HCT116 (cell line): ENCODE results near the gene ST8SIA2. TPM values are rescaled to one million over a fixed set of nuclear protein-coding genes. Genes with fewer than 3 reads are reported as not detected.

ENCODE experiments used
- ATAC-seq: fragments of 200-7000 bp; cut with Tn5 transposase; 2 replicates; pipeline ENCODE4 v1.9.1; 2020; ENCODE audit warnings: mild to moderate bottlenecking, moderate library complexity
- BruUV-seq: library from RNA; stranded (reverse); fragments of 400-500 nt; replicated peaks from 2 replicates; lab custom pipeline; 2021; lab: Mats Ljungman, UMichigan
- CTCF ChIA-PET: fragments of 300-600 bp; sonication (Branson Sonifier 250); formaldehyde crosslinking; loops from one replicate; lab custom pipeline; 2021; ENCODE audit warnings: antibody characterized with exemption; lab: Charles Lee
- POLR2A ChIA-PET: fragments of 300-600, 350-600 bp; sonication (Branson Sonifier 250); formaldehyde crosslinking; loops from one replicate; lab custom pipeline; 2021; ENCODE audit warnings: antibody characterized with exemption; lab: Charles Lee
- RAD21 ChIA-PET, 2 experiments: fragments of 300-600 bp; sonication (Branson Sonifier 250); formaldehyde crosslinking; loops; one replicate each; lab custom pipeline; 2023; ENCODE audit warnings: low total read pairs in 2 of 2; ENCODE audit not compliant: uncharacterized antibody in 2 of 2, unreplicated experiment in 2 of 2, low non-redundant PET in 1 of 2; lab: Charles Lee
- DNase-seq: peaks from one replicate; pipeline ENCODE4 v3.0.0-alpha.2; 2010; ENCODE audit warnings: low read depth, low spot score
- H2AFZ ChIP-seq: fragments of 200-600 bp; shearing (Covaris generic), sonication (generic); 2 replicates; pipeline ENCODE4 v1.6.1; 2017; ENCODE audit warnings: low read depth, mixed run types, mixed read lengths, antibody characterized with exemption, low read length; ENCODE audit not compliant: poor library complexity, severe bottlenecking
- H3K27ac ChIP-seq: 2 replicates; pipeline ENCODE4 v1.5.1; 2012; ENCODE audit warnings: low read depth, low read length
- H3K27me3 ChIP-seq: fragments of 200-600 bp; sonication (generic); 2 replicates; pipeline ENCODE4 v1.6.1; 2016; ENCODE audit warnings: mixed run types, low read length, mixed read lengths; ENCODE audit not compliant: insufficient read depth
- H3K36me3 ChIP-seq, 2 experiments: fragments of 200-500 bp in 1 of 2; fragments of 200-600 bp in 1 of 2; sonication (Bioruptor generic) in 1 of 2; sonication (generic) in 1 of 2; 2 replicates each; pipeline versions ENCODE4 v1.5.1 to v1.6.1; 2014 to 2016; ENCODE audit warnings: low read length in 2 of 2, inconsistent platforms in 1 of 2, mixed read lengths in 1 of 2, mixed run types in 1 of 2; ENCODE audit not compliant: insufficient read depth in 2 of 2, control insufficient read depth in 1 of 2
- H3K4me1 ChIP-seq, 2 experiments: fragments of 200-600 bp in 1 of 2; sonication (generic) in 1 of 2; 2 replicates each; pipeline versions ENCODE4 v1.5.1 to v1.6.1; 2012 to 2017; ENCODE audit warnings: low read length in 2 of 2, inconsistent platforms in 1 of 2, mild to moderate bottlenecking in 1 of 2, mixed read lengths in 1 of 2, mixed run types in 1 of 2, moderate library complexity in 1 of 2; ENCODE audit not compliant: insufficient read depth in 2 of 2, control insufficient read depth in 1 of 2
- H3K4me2 ChIP-seq: fragments of 200-600 bp; sonication (generic); 2 replicates; pipeline ENCODE4 v1.6.1; 2017; ENCODE audit warnings: mixed run types, low read length, mixed read lengths
- H3K4me3 ChIP-seq, 2 experiments: fragments of 200-600 bp in 1 of 2; sonication (generic) in 1 of 2; replicated peaks in 1 of 2; 2 replicates each; pipeline ENCODE4 v1.5.1; 2011 to 2016; ENCODE audit warnings: low read length in 2 of 2, control low read depth in 1 of 2, low read depth in 1 of 2, mild to moderate bottlenecking in 1 of 2, mixed read lengths in 1 of 2, mixed run types in 1 of 2
- H3K79me2 ChIP-seq: fragments of 200-600 bp; sonication (generic); 2 replicates; pipeline ENCODE4 v1.6.1; 2017; ENCODE audit warnings: mild to moderate bottlenecking, mixed run types, low read length, moderate library complexity, mixed read lengths; ENCODE audit not compliant: insufficient read depth
- H3K9ac ChIP-seq: fragments of 200-600 bp; sonication (generic); 2 replicates; pipeline ENCODE4 v1.6.1; 2016; ENCODE audit warnings: low read length, mixed read lengths
- H3K9me2 ChIP-seq: fragments of 200-600 bp; sonication (generic), shearing (Covaris generic); 2 replicates; pipeline ENCODE4 v1.6.1; 2017; ENCODE audit warnings: mixed run types, mild to moderate bottlenecking, moderate library complexity; ENCODE audit not compliant: insufficient read depth
- H3K9me3 ChIP-seq, 2 experiments: fragments of 200-500 bp in 1 of 2; fragments of 200-600 bp in 1 of 2; sonication (Bioruptor generic) in 1 of 2; sonication (generic) in 1 of 2; 2 replicates each; pipeline ENCODE4 v1.6.1; 2014 to 2017; ENCODE audit warnings: low read length in 2 of 2, mixed read lengths in 2 of 2, inconsistent platforms in 1 of 2, low read depth in 1 of 2, mild to moderate bottlenecking in 1 of 2, mixed run types in 1 of 2, moderate library complexity in 1 of 2; ENCODE audit not compliant: control insufficient read depth in 1 of 2, insufficient read depth in 1 of 2
- H4K20me1 ChIP-seq: fragments of 200-600 bp; sonication (generic), shearing (Covaris generic); 2 replicates; pipeline ENCODE4 v1.6.1; 2017; ENCODE audit warnings: mixed run types, mild to moderate bottlenecking, moderate library complexity; ENCODE audit not compliant: insufficient read depth
- ATF3 ChIP-seq: IDR thresholded peaks from 2 replicates; pipeline ENCODE4 v1.6.1; 2012
- CBX3 ChIP-seq: IDR thresholded peaks from 2 replicates; pipeline ENCODE4 v1.6.1; 2012; ENCODE audit warnings: low read depth
- CEBPB ChIP-seq: IDR thresholded peaks from 2 replicates; pipeline ENCODE4 v1.6.1; 2012; ENCODE audit warnings: low read depth
- CTCF ChIP-seq, 3 experiments: fragments of 200-600 bp in 1 of 3; sonication (generic) in 1 of 3; IDR thresholded peaks in 2 of 3; conservative IDR thresholded peaks in 1 of 3; 2 replicates each; pipeline ENCODE4 v1.5.1; 2012 to 2017; ENCODE audit warnings: low read depth in 2 of 3, low read length in 2 of 3, antibody characterized with exemption in 1 of 3, borderline replicate concordance in 1 of 3, control low read depth in 1 of 3, mild to moderate bottlenecking in 1 of 3, mixed read lengths in 1 of 3, mixed run types in 1 of 3, moderate library complexity in 1 of 3; ENCODE audit not compliant: insufficient read depth in 1 of 3
- ELF1 ChIP-seq: IDR thresholded peaks from 2 replicates; pipeline ENCODE4 v1.6.1; 2012; ENCODE audit warnings: low read depth, borderline replicate concordance
- EZH2phosphoT487 ChIP-seq: fragments of 200-600 bp; IDR thresholded peaks from 2 replicates; pipeline ENCODE4 v1.6.1; 2018; ENCODE audit warnings: antibody characterized with exemption, borderline replicate concordance
- FOSL1 ChIP-seq: IDR thresholded peaks from 2 replicates; pipeline ENCODE4 v1.6.1; 2012; ENCODE audit warnings: low read depth
- MAX ChIP-seq: IDR thresholded peaks from 2 replicates; pipeline ENCODE4 v1.6.1; 2012
- RAD21 ChIP-seq: IDR thresholded peaks from 2 replicates; pipeline ENCODE4 v1.6.1; 2012; ENCODE audit warnings: low read depth, mild to moderate bottlenecking
- SIN3A ChIP-seq: IDR thresholded peaks from 2 replicates; pipeline ENCODE4 v1.6.1; 2012; ENCODE audit warnings: low read depth
- YY1 ChIP-seq: IDR thresholded peaks from 2 replicates; pipeline ENCODE4 v1.6.1; 2011; ENCODE audit warnings: low read length, low read depth, moderate library complexity, mild to moderate bottlenecking; ENCODE audit not compliant: insufficient replicate concordance; ENCODE audit errors: extremely low read depth
- ZBTB33 ChIP-seq: IDR thresholded peaks from 2 replicates; pipeline ENCODE4 v1.6.1; 2011; ENCODE audit warnings: mild to moderate bottlenecking, low read length, moderate library complexity; ENCODE audit not compliant: insufficient replicate concordance; ENCODE audit errors: extremely low read depth
- ZNF274 ChIP-seq: fragments of 200-500 bp; sonication (Bioruptor generic); IDR thresholded peaks from 2 replicates; pipeline ENCODE4 v1.6.1; 2014; ENCODE audit warnings: mild to moderate bottlenecking, low read depth, low read length, inconsistent platforms
- intact Hi-C: fragments of 100-400 bp; cut with micrococcal nuclease; formaldehyde crosslinking; loops from 2 replicates; pipeline ENCODE4 v1.10.0; 2022
- total RNA-seq: library from RNA; stranded (reverse); gene quantifications from one replicate; pipeline ENCODE4 v1.2.1, GENCODE V29; 2021; ENCODE audit not compliant: unreplicated experiment
- TF ChIP-seq, protein P1 (sequence below): IDR thresholded peaks from 2 replicates; pipeline ENCODE4 v1.6.1; 2012; ENCODE audit warnings: low read depth

Gene ST8SIA2
- total RNA-seq, 1 experiment from 2014 or later, result not detected

DNA sequence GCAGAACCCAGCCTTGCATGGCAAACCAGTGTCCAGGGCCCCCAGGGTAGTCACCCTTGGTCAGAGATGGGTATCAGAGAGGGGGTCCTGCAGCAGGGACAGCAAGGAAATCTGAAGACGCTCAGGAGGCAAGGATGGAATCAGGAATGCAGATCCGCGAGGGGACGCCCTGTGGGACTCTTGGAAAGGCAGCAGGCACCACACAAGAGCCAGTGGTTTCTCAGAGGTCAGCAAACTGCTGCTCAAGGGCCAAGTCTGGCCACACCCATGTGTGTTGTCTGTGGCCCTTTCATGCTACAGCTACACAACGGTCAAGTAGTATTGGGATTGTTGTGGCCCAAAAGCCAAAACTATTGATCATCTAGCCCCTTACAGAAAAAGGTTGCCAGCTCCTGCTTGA is 69.7 kb downstream of the ST8SIA2 start:
- no peak for TF ChIP-seq ELF1
- TF ChIP-seq SIN3A, result no peak
- TF ChIP-seq CTCF (IDR thresholded peaks at IDR 0.05 in 2 of 3, conservative IDR thresholded peaks at IDR 0.05 in 1 of 3; ENCODE audit: borderline replicate concordance in 1 of 3, insufficient read depth in 1 of 3, low read depth in 2 of 3, low read length in 2 of 3), result no peak
- TF ChIP-seq ZNF274, result no peak
- no peak for TF ChIP-seq RAD21
- TF ChIP-seq FOSL1, result no peak
- no peak for TF ChIP-seq CEBPB
- TF ChIP-seq MAX, result no peak
- TF ChIP-seq, protein P1, sequence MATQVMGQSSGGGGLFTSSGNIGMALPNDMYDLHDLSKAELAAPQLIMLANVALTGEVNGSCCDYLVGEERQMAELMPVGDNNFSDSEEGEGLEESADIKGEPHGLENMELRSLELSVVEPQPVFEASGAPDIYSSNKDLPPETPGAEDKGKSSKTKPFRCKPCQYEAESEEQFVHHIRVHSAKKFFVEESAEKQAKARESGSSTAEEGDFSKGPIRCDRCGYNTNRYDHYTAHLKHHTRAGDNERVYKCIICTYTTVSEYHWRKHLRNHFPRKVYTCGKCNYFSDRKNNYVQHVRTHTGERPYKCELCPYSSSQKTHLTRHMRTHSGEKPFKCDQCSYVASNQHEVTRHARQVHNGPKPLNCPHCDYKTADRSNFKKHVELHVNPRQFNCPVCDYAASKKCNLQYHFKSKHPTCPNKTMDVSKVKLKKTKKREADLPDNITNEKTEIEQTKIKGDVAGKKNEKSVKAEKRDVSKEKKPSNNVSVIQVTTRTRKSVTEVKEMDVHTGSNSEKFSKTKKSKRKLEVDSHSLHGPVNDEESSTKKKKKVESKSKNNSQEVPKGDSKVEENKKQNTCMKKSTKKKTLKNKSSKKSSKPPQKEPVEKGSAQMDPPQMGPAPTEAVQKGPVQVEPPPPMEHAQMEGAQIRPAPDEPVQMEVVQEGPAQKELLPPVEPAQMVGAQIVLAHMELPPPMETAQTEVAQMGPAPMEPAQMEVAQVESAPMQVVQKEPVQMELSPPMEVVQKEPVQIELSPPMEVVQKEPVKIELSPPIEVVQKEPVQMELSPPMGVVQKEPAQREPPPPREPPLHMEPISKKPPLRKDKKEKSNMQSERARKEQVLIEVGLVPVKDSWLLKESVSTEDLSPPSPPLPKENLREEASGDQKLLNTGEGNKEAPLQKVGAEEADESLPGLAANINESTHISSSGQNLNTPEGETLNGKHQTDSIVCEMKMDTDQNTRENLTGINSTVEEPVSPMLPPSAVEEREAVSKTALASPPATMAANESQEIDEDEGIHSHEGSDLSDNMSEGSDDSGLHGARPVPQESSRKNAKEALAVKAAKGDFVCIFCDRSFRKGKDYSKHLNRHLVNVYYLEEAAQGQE, result no peak
- TF ChIP-seq ZBTB33, result no peak
- TF ChIP-seq ATF3, result no peak
- TF ChIP-seq EZH2phosphoT487, result no peak
- no peak for TF ChIP-seq YY1
- no peak for TF ChIP-seq CBX3
- Histone ChIP-seq H3K27me3 (peaks cover 2% of the 10 kb centered on the region; the same call in 1 of the 2 replicates), H3K9ac (no peak overlapping the region), H4K20me1 (no peaks in the 10 kb centered on the region), H3K9me2 (no peaks in the 10 kb centered on the region), H3K4me2 (peak overlapping the region; percentile 13; the same call in 1 of the 2 replicates), H3K4me1 (peaks cover 0 to 9% of the 10 kb centered on the region in 2 experiments; a peak in 2 of 4 replicates), H3K36me3 (no peaks in the 10 kb centered on the region), H3K9me3 (no peaks in the 10 kb centered on the region), H3K79me2 (no peaks in the 10 kb centered on the region), H3K27ac (no peak overlapping the region), H2AFZ (no peak overlapping the region), H3K4me3 (no peak overlapping the region)
- no TSS peak for BruUV-seq
- CTCF ChIA-PET, result no interaction called here
- RAD21 ChIA-PET, result no interaction called here
- ATAC-seq, result no peak
- intact Hi-C loops, result no loop called here
- POLR2A ChIA-PET, result no interaction called here
- DNase-seq, result no peak
